ENCODE measurements around the gene MACROD1. TPM values are rescaled to one million over a fixed set of nuclear protein-coding genes. Genes with fewer than 3 reads are reported as not detected.
A peak's percentile ranks its signal among the peaks of the same experiment; 100 is the strongest.

The MACROD1 gene
- total and polyA plus RNA-seq, 2 of the 13 experiments (the other 11 are each of a cell fraction or from before 2014, with no cell fraction given) = 23.1 to 34.5 TPM

DNA sequence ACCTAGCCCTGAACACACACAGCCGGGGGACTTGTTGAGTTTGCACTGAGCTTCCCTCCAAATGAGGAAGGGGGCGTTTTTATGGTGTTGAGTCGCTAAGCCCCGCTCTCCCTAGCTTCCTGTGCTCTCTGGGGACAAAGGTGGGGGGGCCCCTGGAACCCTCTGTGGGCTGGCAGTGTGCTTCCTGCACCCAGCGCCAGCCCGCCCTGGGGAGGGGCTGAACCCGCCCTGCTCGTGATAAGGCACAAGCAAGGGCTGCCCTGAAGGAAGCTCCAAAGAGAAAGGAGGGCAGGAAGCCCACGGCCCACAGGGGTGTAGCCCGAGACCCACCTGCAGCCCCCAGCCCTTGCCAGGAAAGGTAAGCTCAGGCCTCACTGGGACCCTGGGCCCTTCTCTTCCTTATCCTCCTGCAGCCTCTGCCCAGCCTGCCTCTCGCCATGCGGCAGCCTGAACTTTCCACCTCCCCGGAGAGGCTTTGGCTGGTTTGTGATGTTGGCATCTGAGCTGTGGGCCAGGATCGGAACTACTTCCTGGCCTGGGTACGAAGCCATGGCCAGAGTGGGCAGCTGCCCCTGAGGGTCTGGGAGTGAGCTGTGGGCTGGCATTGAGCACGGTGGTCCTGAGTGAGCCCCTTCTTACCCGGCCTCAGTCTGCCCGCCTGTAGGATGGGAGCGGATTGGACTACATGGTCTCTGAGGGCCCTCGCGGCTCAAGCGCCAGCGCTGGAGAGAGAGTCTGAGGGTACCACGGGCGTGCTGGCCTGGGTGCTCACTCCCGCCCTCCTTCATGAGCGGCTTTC lies 40.7 kb upstream of the MACROD1 start, which contains the start of gene FERMT3 (continued):
- TF ChIP-seq, protein P1, sequence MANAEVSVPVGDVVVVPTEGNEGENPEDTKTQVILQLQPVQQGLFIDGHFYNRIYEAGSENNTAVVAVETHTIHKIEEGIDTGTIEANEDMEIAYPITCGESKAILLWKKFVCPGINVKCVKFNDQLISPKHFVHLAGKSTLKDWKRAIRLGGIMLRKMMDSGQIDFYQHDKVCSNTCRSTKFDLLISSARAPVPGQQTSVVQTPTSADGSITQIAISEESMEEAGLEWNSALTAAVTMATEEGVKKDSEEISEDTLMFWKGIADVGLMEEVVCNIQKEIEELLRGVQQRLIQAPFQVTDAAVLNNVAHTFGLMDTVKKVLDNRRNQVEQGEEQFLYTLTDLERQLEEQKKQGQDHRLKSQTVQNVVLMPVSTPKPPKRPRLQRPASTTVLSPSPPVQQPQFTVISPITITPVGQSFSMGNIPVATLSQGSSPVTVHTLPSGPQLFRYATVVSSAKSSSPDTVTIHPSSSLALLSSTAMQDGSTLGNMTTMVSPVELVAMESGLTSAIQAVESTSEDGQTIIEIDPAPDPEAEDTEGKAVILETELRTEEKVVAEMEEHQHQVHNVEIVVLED (CRISPR knock-in tag; IDR thresholded peaks at IDR 0.05; ENCODE audit: borderline replicate concordance) = no peak
- TF ChIP-seq AGO2 (optimal IDR thresholded peaks at IDR 0.05; ENCODE audit: low read depth, low read length) (peak; percentile 77), ZNF564 (CRISPR knock-in tag; IDR thresholded peaks at IDR 0.05) (no peak), JUNB (CRISPR knock-in tag; IDR thresholded peaks at IDR 0.05; ENCODE audit: borderline replicate concordance) (no peak), KLF13 (CRISPR knock-in tag; IDR thresholded peaks at IDR 0.05) (no peak), RELA (CRISPR knock-in tag; IDR thresholded peaks at IDR 0.05) (no peak), HNRNPL (IDR thresholded peaks at IDR 0.05; ENCODE audit: low read depth, low read length) (0 out of 2 replicates have a peak, but pooled peaks have one; percentile 4), ZBTB38 (CRISPR knock-in tag; IDR thresholded peaks at IDR 0.05) (peak; percentile 84; the same call in 1 of the 2 replicates), ZNF207 (IDR thresholded peaks at IDR 0.05; ENCODE audit: borderline replicate concordance) (no peak)
- TF ChIP-seq, protein P2, sequence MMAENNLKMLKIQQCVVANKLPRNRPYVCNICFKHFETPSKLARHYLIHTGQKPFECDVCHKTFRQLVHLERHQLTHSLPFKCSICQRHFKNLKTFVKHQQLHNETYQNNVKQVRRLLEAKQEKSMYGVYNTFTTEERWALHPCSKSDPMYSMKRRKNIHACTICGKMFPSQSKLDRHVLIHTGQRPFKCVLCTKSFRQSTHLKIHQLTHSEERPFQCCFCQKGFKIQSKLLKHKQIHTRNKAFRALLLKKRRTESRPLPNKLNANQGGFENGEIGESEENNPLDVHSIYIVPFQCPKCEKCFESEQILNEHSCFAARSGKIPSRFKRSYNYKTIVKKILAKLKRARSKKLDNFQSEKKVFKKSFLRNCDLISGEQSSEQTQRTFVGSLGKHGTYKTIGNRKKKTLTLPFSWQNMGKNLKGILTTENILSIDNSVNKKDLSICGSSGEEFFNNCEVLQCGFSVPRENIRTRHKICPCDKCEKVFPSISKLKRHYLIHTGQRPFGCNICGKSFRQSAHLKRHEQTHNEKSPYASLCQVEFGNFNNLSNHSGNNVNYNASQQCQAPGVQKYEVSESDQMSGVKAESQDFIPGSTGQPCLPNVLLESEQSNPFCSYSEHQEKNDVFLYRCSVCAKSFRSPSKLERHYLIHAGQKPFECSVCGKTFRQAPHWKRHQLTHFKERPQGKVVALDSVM (CRISPR knock-in tag; IDR thresholded peaks at IDR 0.05) = no peak
- TF ChIP-seq, protein P3, sequence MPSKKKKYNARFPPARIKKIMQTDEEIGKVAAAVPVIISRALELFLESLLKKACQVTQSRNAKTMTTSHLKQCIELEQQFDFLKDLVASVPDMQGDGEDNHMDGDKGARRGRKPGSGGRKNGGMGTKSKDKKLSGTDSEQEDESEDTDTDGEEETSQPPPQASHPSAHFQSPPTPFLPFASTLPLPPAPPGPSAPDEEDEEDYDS (CRISPR knock-in tag; IDR thresholded peaks at IDR 0.05) = no peak
- TF ChIP-seq, protein P4, sequence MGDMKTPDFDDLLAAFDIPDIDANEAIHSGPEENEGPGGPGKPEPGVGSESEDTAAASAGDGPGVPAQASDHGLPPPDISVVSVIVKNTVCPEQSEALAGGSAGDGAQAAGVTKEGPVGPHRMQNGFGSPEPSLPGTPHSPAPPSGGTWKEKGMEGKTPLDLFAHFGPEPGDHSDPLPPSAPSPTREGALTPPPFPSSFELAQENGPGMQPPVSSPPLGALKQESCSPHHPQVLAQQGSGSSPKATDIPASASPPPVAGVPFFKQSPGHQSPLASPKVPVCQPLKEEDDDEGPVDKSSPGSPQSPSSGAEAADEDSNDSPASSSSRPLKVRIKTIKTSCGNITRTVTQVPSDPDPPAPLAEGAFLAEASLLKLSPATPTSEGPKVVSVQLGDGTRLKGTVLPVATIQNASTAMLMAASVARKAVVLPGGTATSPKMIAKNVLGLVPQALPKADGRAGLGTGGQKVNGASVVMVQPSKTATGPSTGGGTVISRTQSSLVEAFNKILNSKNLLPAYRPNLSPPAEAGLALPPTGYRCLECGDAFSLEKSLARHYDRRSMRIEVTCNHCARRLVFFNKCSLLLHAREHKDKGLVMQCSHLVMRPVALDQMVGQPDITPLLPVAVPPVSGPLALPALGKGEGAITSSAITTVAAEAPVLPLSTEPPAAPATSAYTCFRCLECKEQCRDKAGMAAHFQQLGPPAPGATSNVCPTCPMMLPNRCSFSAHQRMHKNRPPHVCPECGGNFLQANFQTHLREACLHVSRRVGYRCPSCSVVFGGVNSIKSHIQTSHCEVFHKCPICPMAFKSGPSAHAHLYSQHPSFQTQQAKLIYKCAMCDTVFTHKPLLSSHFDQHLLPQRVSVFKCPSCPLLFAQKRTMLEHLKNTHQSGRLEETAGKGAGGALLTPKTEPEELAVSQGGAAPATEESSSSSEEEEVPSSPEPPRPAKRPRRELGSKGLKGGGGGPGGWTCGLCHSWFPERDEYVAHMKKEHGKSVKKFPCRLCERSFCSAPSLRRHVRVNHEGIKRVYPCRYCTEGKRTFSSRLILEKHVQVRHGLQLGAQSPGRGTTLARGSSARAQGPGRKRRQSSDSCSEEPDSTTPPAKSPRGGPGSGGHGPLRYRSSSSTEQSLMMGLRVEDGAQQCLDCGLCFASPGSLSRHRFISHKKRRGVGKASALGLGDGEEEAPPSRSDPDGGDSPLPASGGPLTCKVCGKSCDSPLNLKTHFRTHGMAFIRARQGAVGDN (CRISPR knock-in tag; IDR thresholded peaks at IDR 0.05) = peak; percentile 45
- TF ChIP-seq, protein P5, sequence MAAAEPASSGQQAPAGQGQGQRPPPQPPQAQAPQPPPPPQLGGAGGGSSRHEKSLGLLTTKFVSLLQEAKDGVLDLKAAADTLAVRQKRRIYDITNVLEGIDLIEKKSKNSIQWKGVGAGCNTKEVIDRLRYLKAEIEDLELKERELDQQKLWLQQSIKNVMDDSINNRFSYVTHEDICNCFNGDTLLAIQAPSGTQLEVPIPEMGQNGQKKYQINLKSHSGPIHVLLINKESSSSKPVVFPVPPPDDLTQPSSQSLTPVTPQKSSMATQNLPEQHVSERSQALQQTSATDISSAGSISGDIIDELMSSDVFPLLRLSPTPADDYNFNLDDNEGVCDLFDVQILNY (CRISPR knock-in tag; conservative IDR thresholded peaks at IDR 0.05) = no peak
- TF ChIP-seq, protein P6, sequence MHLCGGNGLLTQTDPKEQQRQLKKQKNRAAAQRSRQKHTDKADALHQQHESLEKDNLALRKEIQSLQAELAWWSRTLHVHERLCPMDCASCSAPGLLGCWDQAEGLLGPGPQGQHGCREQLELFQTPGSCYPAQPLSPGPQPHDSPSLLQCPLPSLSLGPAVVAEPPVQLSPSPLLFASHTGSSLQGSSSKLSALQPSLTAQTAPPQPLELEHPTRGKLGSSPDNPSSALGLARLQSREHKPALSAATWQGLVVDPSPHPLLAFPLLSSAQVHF (CRISPR knock-in tag; IDR thresholded peaks at IDR 0.05) = no peak

All from HepG2 (cell line).